Brain pericyte (primary cell): ENCODE data around the gene AFG1L.

Experiments used
- DNase-seq: peaks from one replicate; pipeline ENCODE4 v3.0.0-alpha.2; 2012; ENCODE audit warnings: low read depth, low spot score

Gene AFG1L

GRCh38 chr6:108574457-108575141 is 279.7 kb downstream of the AFG1L start:
- no peak for DNase-seq
